HCT116 (cell line): Measurements from ENCODE around the gene RSRC1. TPM values are rescaled to one million over a fixed set of nuclear protein-coding genes. Genes with fewer than 3 reads are reported as not detected.

Source experiments
- ATAC-seq: fragments of 200-7000 bp; cut with Tn5 transposase; 2 replicates; pipeline ENCODE4 v1.9.1; 2020; ENCODE audit warnings: mild to moderate bottlenecking, moderate library complexity
- BruUV-seq: library from RNA; stranded (reverse); fragments of 400-500 nt; replicated peaks from 2 replicates; lab custom pipeline; 2021; lab: Mats Ljungman, UMichigan
- CTCF ChIA-PET: fragments of 300-600 bp; sonication (Branson Sonifier 250); formaldehyde crosslinking; loops from one replicate; lab custom pipeline; 2021; ENCODE audit warnings: antibody characterized with exemption; lab: Charles Lee
- POLR2A ChIA-PET: fragments of 300-600, 350-600 bp; sonication (Branson Sonifier 250); formaldehyde crosslinking; loops from one replicate; lab custom pipeline; 2021; ENCODE audit warnings: antibody characterized with exemption; lab: Charles Lee
- RAD21 ChIA-PET, 2 experiments: fragments of 300-600 bp; sonication (Branson Sonifier 250); formaldehyde crosslinking; loops; one replicate each; lab custom pipeline; 2023; ENCODE audit warnings: low total read pairs in 2 of 2; ENCODE audit not compliant: uncharacterized antibody in 2 of 2, unreplicated experiment in 2 of 2, low non-redundant PET in 1 of 2; lab: Charles Lee
- DNase-seq: peaks from one replicate; pipeline ENCODE4 v3.0.0-alpha.2; 2010; ENCODE audit warnings: low read depth, low spot score
- H2AFZ ChIP-seq: fragments of 200-600 bp; shearing (Covaris generic), sonication (generic); 2 replicates; pipeline ENCODE4 v1.6.1; 2017; ENCODE audit warnings: low read depth, mixed run types, mixed read lengths, antibody characterized with exemption, low read length; ENCODE audit not compliant: poor library complexity, severe bottlenecking
- H3K27ac ChIP-seq: 2 replicates; pipeline ENCODE4 v1.5.1; 2012; ENCODE audit warnings: low read depth, low read length
- H3K27me3 ChIP-seq: fragments of 200-600 bp; sonication (generic); 2 replicates; pipeline ENCODE4 v1.6.1; 2016; ENCODE audit warnings: mixed run types, low read length, mixed read lengths; ENCODE audit not compliant: insufficient read depth
- H3K36me3 ChIP-seq, 2 experiments: fragments of 200-500 bp in 1 of 2; fragments of 200-600 bp in 1 of 2; sonication (Bioruptor generic) in 1 of 2; sonication (generic) in 1 of 2; 2 replicates each; pipeline versions ENCODE4 v1.5.1 to v1.6.1; 2014 to 2016; ENCODE audit warnings: low read length in 2 of 2, inconsistent platforms in 1 of 2, mixed read lengths in 1 of 2, mixed run types in 1 of 2; ENCODE audit not compliant: insufficient read depth in 2 of 2, control insufficient read depth in 1 of 2
- H3K4me1 ChIP-seq, 2 experiments: fragments of 200-600 bp in 1 of 2; sonication (generic) in 1 of 2; 2 replicates each; pipeline versions ENCODE4 v1.5.1 to v1.6.1; 2012 to 2017; ENCODE audit warnings: low read length in 2 of 2, inconsistent platforms in 1 of 2, mild to moderate bottlenecking in 1 of 2, mixed read lengths in 1 of 2, mixed run types in 1 of 2, moderate library complexity in 1 of 2; ENCODE audit not compliant: insufficient read depth in 2 of 2, control insufficient read depth in 1 of 2
- H3K4me2 ChIP-seq: fragments of 200-600 bp; sonication (generic); 2 replicates; pipeline ENCODE4 v1.6.1; 2017; ENCODE audit warnings: mixed run types, low read length, mixed read lengths
- H3K4me3 ChIP-seq, 2 experiments: fragments of 200-600 bp in 1 of 2; sonication (generic) in 1 of 2; replicated peaks in 1 of 2; 2 replicates each; pipeline ENCODE4 v1.5.1; 2011 to 2016; ENCODE audit warnings: low read length in 2 of 2, control low read depth in 1 of 2, low read depth in 1 of 2, mild to moderate bottlenecking in 1 of 2, mixed read lengths in 1 of 2, mixed run types in 1 of 2
- H3K79me2 ChIP-seq: fragments of 200-600 bp; sonication (generic); 2 replicates; pipeline ENCODE4 v1.6.1; 2017; ENCODE audit warnings: mild to moderate bottlenecking, mixed run types, low read length, moderate library complexity, mixed read lengths; ENCODE audit not compliant: insufficient read depth
- H3K9ac ChIP-seq: fragments of 200-600 bp; sonication (generic); 2 replicates; pipeline ENCODE4 v1.6.1; 2016; ENCODE audit warnings: low read length, mixed read lengths
- H3K9me2 ChIP-seq: fragments of 200-600 bp; sonication (generic), shearing (Covaris generic); 2 replicates; pipeline ENCODE4 v1.6.1; 2017; ENCODE audit warnings: mixed run types, mild to moderate bottlenecking, moderate library complexity; ENCODE audit not compliant: insufficient read depth
- H3K9me3 ChIP-seq, 2 experiments: fragments of 200-500 bp in 1 of 2; fragments of 200-600 bp in 1 of 2; sonication (Bioruptor generic) in 1 of 2; sonication (generic) in 1 of 2; 2 replicates each; pipeline ENCODE4 v1.6.1; 2014 to 2017; ENCODE audit warnings: low read length in 2 of 2, mixed read lengths in 2 of 2, inconsistent platforms in 1 of 2, low read depth in 1 of 2, mild to moderate bottlenecking in 1 of 2, mixed run types in 1 of 2, moderate library complexity in 1 of 2; ENCODE audit not compliant: control insufficient read depth in 1 of 2, insufficient read depth in 1 of 2
- H4K20me1 ChIP-seq: fragments of 200-600 bp; sonication (generic), shearing (Covaris generic); 2 replicates; pipeline ENCODE4 v1.6.1; 2017; ENCODE audit warnings: mixed run types, mild to moderate bottlenecking, moderate library complexity; ENCODE audit not compliant: insufficient read depth
- CBX3 ChIP-seq: IDR thresholded peaks from 2 replicates; pipeline ENCODE4 v1.6.1; 2012; ENCODE audit warnings: low read depth
- CEBPB ChIP-seq: IDR thresholded peaks from 2 replicates; pipeline ENCODE4 v1.6.1; 2012; ENCODE audit warnings: low read depth
- EGR1 ChIP-seq: IDR thresholded peaks from 2 replicates; pipeline ENCODE4 v1.6.1; 2012; ENCODE audit warnings: low read depth
- EZH2 ChIP-seq: fragments of 200-600 bp; sonication (generic); IDR thresholded peaks from 2 replicates; pipeline ENCODE4 v1.6.1; 2017; ENCODE audit warnings: antibody characterized with exemption, mixed run types
- EZH2phosphoT487 ChIP-seq: fragments of 200-600 bp; IDR thresholded peaks from 2 replicates; pipeline ENCODE4 v1.6.1; 2018; ENCODE audit warnings: antibody characterized with exemption, borderline replicate concordance
- JUND ChIP-seq: IDR thresholded peaks from 2 replicates; pipeline ENCODE4 v1.6.1; 2012
- POLR2A ChIP-seq: IDR thresholded peaks from 2 replicates; pipeline ENCODE4 v1.7.0; 2011; ENCODE audit warnings: borderline replicate concordance; ENCODE audit not compliant: insufficient read depth, insufficient read length; ENCODE audit errors: extremely low read depth
- POLR2AphosphoS5 ChIP-seq: IDR thresholded peaks from 2 replicates; pipeline ENCODE4 v1.6.1; 2011; ENCODE audit warnings: mild to moderate bottlenecking, low read depth, low read length, moderate library complexity
- RAD21 ChIP-seq: IDR thresholded peaks from 2 replicates; pipeline ENCODE4 v1.6.1; 2012; ENCODE audit warnings: low read depth, mild to moderate bottlenecking
- TCF7L2 ChIP-seq: IDR thresholded peaks from 2 replicates; pipeline ENCODE4 v1.7.0; 2011; ENCODE audit warnings: borderline replicate concordance, inconsistent platforms; ENCODE audit not compliant: insufficient read depth, insufficient read length; ENCODE audit errors: extremely low read depth
- intact Hi-C: fragments of 100-400 bp; cut with micrococcal nuclease; formaldehyde crosslinking; loops from 2 replicates; pipeline ENCODE4 v1.10.0; 2022
- total RNA-seq: library from RNA; stranded (reverse); gene quantifications from one replicate; pipeline ENCODE4 v1.2.1, GENCODE V29; 2021; ENCODE audit not compliant: unreplicated experiment
- TF ChIP-seq, protein P1 (sequence below): IDR thresholded peaks from 2 replicates; pipeline ENCODE4 v1.6.1; 2012
- TF ChIP-seq, protein P2 (sequence below): IDR thresholded peaks from 2 replicates; pipeline ENCODE4 v1.6.1; 2012

RSRC1 gene
- total RNA-seq, 1 experiment from 2014 or later = 37.1 TPM

DNA sequence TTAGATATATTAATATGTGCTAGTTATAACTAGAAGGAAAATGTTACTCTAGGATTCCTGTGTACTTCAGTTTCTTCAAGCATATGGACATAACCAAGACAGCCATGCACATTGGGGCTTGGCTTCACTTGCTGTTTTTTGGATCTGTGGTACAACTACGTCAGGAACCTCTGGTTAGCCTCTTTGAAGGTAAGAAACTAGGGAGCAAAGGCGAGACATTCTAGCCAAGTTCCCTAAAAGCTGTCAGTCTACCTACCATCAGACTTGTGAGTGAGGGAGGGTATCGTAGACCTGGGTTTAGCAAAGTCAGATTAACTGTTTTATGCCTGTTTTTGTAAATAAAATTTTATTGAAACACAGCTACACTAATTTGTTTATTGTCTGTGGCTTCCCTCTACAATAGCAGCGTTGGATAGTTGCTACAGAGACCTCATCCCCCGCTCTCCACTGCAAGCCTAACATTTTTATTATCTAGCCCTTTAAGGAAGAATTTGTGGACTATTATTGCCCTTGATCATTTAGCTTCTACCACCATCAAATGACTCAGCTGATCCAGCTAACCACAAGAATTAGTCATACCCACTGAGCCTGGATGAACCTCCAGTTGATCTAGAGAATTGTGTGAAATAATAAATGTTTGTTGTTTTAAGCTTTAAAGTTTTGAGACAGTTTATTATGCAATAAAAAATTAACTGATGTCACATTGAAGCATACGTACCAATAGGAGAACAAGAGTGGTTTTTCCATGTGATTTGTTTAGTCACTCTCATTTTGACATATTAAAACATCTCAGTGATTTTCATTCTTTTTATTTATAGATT, 58.1 kb downstream of the RSRC1 start (continued):
- TF ChIP-seq EGR1 (0 out of 2 replicates have a peak, but pooled peaks have one; percentile 32), TCF7L2 (peak; percentile 79), POLR2A (no peak), POLR2AphosphoS5 (peak; percentile 51; the same call in 1 of the 2 replicates)

DNA sequence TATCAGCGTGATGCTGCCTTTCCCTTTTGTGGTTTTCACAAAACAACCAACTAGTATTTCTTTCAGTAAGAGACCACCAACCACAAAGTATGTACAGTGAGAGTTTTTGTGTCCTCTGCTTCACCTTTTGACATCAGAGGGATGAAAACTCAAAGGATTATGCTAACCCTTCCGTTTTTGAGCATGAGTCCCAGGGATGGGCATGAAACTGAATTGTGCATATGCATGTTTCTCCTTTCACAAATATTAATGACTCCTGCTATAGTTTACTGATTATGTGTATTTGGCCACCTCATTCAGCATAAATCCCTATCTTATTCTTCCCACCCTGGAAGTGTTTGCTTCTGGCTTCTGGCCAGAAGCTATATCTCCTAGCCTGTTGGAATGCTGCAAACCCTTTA, 59.2 kb downstream of the RSRC1 start:
- no peak for ATAC-seq
- Histone ChIP-seq H4K20me1 (peaks cover 13% of the 10 kb centered on the region; the same call in 1 of the 2 replicates), H3K4me3 (no peak overlapping the region), H3K79me2 (0 out of 2 replicates have a peak, but pooled peaks cover 6% of the 10 kb centered on the region), H3K27me3 (no peaks in the 10 kb centered on the region)
- ChIA-PET CTCF (no interaction called here), RAD21 (no interaction called here)
- TF ChIP-seq EZH2phosphoT487 = no peak
- no peak for TF ChIP-seq EZH2
- TF ChIP-seq EGR1 = no peak
- no peak for TF ChIP-seq JUND
- no peak for TF ChIP-seq CBX3
- TF ChIP-seq, protein P1, sequence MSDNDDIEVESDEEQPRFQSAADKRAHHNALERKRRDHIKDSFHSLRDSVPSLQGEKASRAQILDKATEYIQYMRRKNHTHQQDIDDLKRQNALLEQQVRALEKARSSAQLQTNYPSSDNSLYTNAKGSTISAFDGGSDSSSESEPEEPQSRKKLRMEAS = no peak
- TF ChIP-seq, protein P2, sequence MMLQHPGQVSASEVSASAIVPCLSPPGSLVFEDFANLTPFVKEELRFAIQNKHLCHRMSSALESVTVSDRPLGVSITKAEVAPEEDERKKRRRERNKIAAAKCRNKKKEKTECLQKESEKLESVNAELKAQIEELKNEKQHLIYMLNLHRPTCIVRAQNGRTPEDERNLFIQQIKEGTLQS = no peak
- no peak for TF ChIP-seq RAD21
- TF ChIP-seq POLR2A = no peak
- TF ChIP-seq CEBPB = no peak
- TF ChIP-seq, all 23 proteins: peak for 0
- Histone ChIP-seq H3K9me3 (no peaks in the 10 kb centered on the region), H3K27ac (no peak overlapping the region), H3K4me2 (peak overlapping the region; percentile 63), H3K9ac (no peak overlapping the region), H2AFZ (no peak overlapping the region), H3K4me1 (peaks cover 30 to 45% of the 10 kb centered on the region in 2 experiments), H3K36me3 (no peaks in the 10 kb centered on the region), H3K9me2 (no peaks in the 10 kb centered on the region)
- BruUV-seq = no TSS peak
- DNase-seq = no peak
- intact Hi-C loops = no loop called here
- POLR2A ChIA-PET = no interaction called here
